HCT116 (cell line): ENCODE measurements around the gene TRIM37. TPM values are rescaled to one million over a fixed set of nuclear protein-coding genes. Genes with fewer than 3 reads are reported as not detected.

Experiments
- ATAC-seq: fragments of 200-7000 bp; cut with Tn5 transposase; 2 replicates; pipeline ENCODE4 v1.9.1; 2020; ENCODE audit warnings: mild to moderate bottlenecking, moderate library complexity
- BruUV-seq: library from RNA; stranded (reverse); fragments of 400-500 nt; replicated peaks from 2 replicates; lab custom pipeline; 2021; lab: Mats Ljungman, UMichigan
- CTCF ChIA-PET: fragments of 300-600 bp; sonication (Branson Sonifier 250); formaldehyde crosslinking; loops from one replicate; lab custom pipeline; 2021; ENCODE audit warnings: antibody characterized with exemption; lab: Charles Lee
- POLR2A ChIA-PET: fragments of 300-600, 350-600 bp; sonication (Branson Sonifier 250); formaldehyde crosslinking; loops from one replicate; lab custom pipeline; 2021; ENCODE audit warnings: antibody characterized with exemption; lab: Charles Lee
- RAD21 ChIA-PET, 2 experiments: fragments of 300-600 bp; sonication (Branson Sonifier 250); formaldehyde crosslinking; loops; one replicate each; lab custom pipeline; 2023; ENCODE audit warnings: low total read pairs in 2 of 2; ENCODE audit not compliant: uncharacterized antibody in 2 of 2, unreplicated experiment in 2 of 2, low non-redundant PET in 1 of 2; lab: Charles Lee
- DNase-seq: peaks from one replicate; pipeline ENCODE4 v3.0.0-alpha.2; 2010; ENCODE audit warnings: low read depth, low spot score
- H2AFZ ChIP-seq: fragments of 200-600 bp; shearing (Covaris generic), sonication (generic); 2 replicates; pipeline ENCODE4 v1.6.1; 2017; ENCODE audit warnings: low read depth, mixed run types, mixed read lengths, antibody characterized with exemption, low read length; ENCODE audit not compliant: poor library complexity, severe bottlenecking
- H3K27ac ChIP-seq: 2 replicates; pipeline ENCODE4 v1.5.1; 2012; ENCODE audit warnings: low read depth, low read length
- H3K27me3 ChIP-seq: fragments of 200-600 bp; sonication (generic); 2 replicates; pipeline ENCODE4 v1.6.1; 2016; ENCODE audit warnings: mixed run types, low read length, mixed read lengths; ENCODE audit not compliant: insufficient read depth
- H3K36me3 ChIP-seq, 2 experiments: fragments of 200-500 bp in 1 of 2; fragments of 200-600 bp in 1 of 2; sonication (Bioruptor generic) in 1 of 2; sonication (generic) in 1 of 2; 2 replicates each; pipeline versions ENCODE4 v1.5.1 to v1.6.1; 2014 to 2016; ENCODE audit warnings: low read length in 2 of 2, inconsistent platforms in 1 of 2, mixed read lengths in 1 of 2, mixed run types in 1 of 2; ENCODE audit not compliant: insufficient read depth in 2 of 2, control insufficient read depth in 1 of 2
- H3K4me1 ChIP-seq, 2 experiments: fragments of 200-600 bp in 1 of 2; sonication (generic) in 1 of 2; 2 replicates each; pipeline versions ENCODE4 v1.5.1 to v1.6.1; 2012 to 2017; ENCODE audit warnings: low read length in 2 of 2, inconsistent platforms in 1 of 2, mild to moderate bottlenecking in 1 of 2, mixed read lengths in 1 of 2, mixed run types in 1 of 2, moderate library complexity in 1 of 2; ENCODE audit not compliant: insufficient read depth in 2 of 2, control insufficient read depth in 1 of 2
- H3K4me2 ChIP-seq: fragments of 200-600 bp; sonication (generic); 2 replicates; pipeline ENCODE4 v1.6.1; 2017; ENCODE audit warnings: mixed run types, low read length, mixed read lengths
- H3K4me3 ChIP-seq, 2 experiments: fragments of 200-600 bp in 1 of 2; sonication (generic) in 1 of 2; replicated peaks in 1 of 2; 2 replicates each; pipeline ENCODE4 v1.5.1; 2011 to 2016; ENCODE audit warnings: low read length in 2 of 2, control low read depth in 1 of 2, low read depth in 1 of 2, mild to moderate bottlenecking in 1 of 2, mixed read lengths in 1 of 2, mixed run types in 1 of 2
- H3K79me2 ChIP-seq: fragments of 200-600 bp; sonication (generic); 2 replicates; pipeline ENCODE4 v1.6.1; 2017; ENCODE audit warnings: mild to moderate bottlenecking, mixed run types, low read length, moderate library complexity, mixed read lengths; ENCODE audit not compliant: insufficient read depth
- H3K9ac ChIP-seq: fragments of 200-600 bp; sonication (generic); 2 replicates; pipeline ENCODE4 v1.6.1; 2016; ENCODE audit warnings: low read length, mixed read lengths
- H3K9me2 ChIP-seq: fragments of 200-600 bp; sonication (generic), shearing (Covaris generic); 2 replicates; pipeline ENCODE4 v1.6.1; 2017; ENCODE audit warnings: mixed run types, mild to moderate bottlenecking, moderate library complexity; ENCODE audit not compliant: insufficient read depth
- H3K9me3 ChIP-seq, 2 experiments: fragments of 200-500 bp in 1 of 2; fragments of 200-600 bp in 1 of 2; sonication (Bioruptor generic) in 1 of 2; sonication (generic) in 1 of 2; 2 replicates each; pipeline ENCODE4 v1.6.1; 2014 to 2017; ENCODE audit warnings: low read length in 2 of 2, mixed read lengths in 2 of 2, inconsistent platforms in 1 of 2, low read depth in 1 of 2, mild to moderate bottlenecking in 1 of 2, mixed run types in 1 of 2, moderate library complexity in 1 of 2; ENCODE audit not compliant: control insufficient read depth in 1 of 2, insufficient read depth in 1 of 2
- H4K20me1 ChIP-seq: fragments of 200-600 bp; sonication (generic), shearing (Covaris generic); 2 replicates; pipeline ENCODE4 v1.6.1; 2017; ENCODE audit warnings: mixed run types, mild to moderate bottlenecking, moderate library complexity; ENCODE audit not compliant: insufficient read depth
- CBX3 ChIP-seq: IDR thresholded peaks from 2 replicates; pipeline ENCODE4 v1.6.1; 2012; ENCODE audit warnings: low read depth
- CEBPB ChIP-seq: IDR thresholded peaks from 2 replicates; pipeline ENCODE4 v1.6.1; 2012; ENCODE audit warnings: low read depth
- EGR1 ChIP-seq: IDR thresholded peaks from 2 replicates; pipeline ENCODE4 v1.6.1; 2012; ENCODE audit warnings: low read depth
- ELF1 ChIP-seq: IDR thresholded peaks from 2 replicates; pipeline ENCODE4 v1.6.1; 2012; ENCODE audit warnings: low read depth, borderline replicate concordance
- EZH2 ChIP-seq: fragments of 200-600 bp; sonication (generic); IDR thresholded peaks from 2 replicates; pipeline ENCODE4 v1.6.1; 2017; ENCODE audit warnings: antibody characterized with exemption, mixed run types
- EZH2phosphoT487 ChIP-seq: fragments of 200-600 bp; IDR thresholded peaks from 2 replicates; pipeline ENCODE4 v1.6.1; 2018; ENCODE audit warnings: antibody characterized with exemption, borderline replicate concordance
- JUND ChIP-seq: IDR thresholded peaks from 2 replicates; pipeline ENCODE4 v1.6.1; 2012
- POLR2A ChIP-seq: IDR thresholded peaks from 2 replicates; pipeline ENCODE4 v1.7.0; 2011; ENCODE audit warnings: borderline replicate concordance; ENCODE audit not compliant: insufficient read depth, insufficient read length; ENCODE audit errors: extremely low read depth
- POLR2AphosphoS5 ChIP-seq: IDR thresholded peaks from 2 replicates; pipeline ENCODE4 v1.6.1; 2011; ENCODE audit warnings: mild to moderate bottlenecking, low read depth, low read length, moderate library complexity
- RAD21 ChIP-seq: IDR thresholded peaks from 2 replicates; pipeline ENCODE4 v1.6.1; 2012; ENCODE audit warnings: low read depth, mild to moderate bottlenecking
- REST ChIP-seq: IDR thresholded peaks from 2 replicates; pipeline ENCODE4 v1.6.1; 2012; ENCODE audit warnings: low read depth
- SIN3A ChIP-seq: IDR thresholded peaks from 2 replicates; pipeline ENCODE4 v1.6.1; 2012; ENCODE audit warnings: low read depth
- TCF7L2 ChIP-seq: IDR thresholded peaks from 2 replicates; pipeline ENCODE4 v1.7.0; 2011; ENCODE audit warnings: borderline replicate concordance, inconsistent platforms; ENCODE audit not compliant: insufficient read depth, insufficient read length; ENCODE audit errors: extremely low read depth
- YY1 ChIP-seq: IDR thresholded peaks from 2 replicates; pipeline ENCODE4 v1.6.1; 2011; ENCODE audit warnings: low read length, low read depth, moderate library complexity, mild to moderate bottlenecking; ENCODE audit not compliant: insufficient replicate concordance; ENCODE audit errors: extremely low read depth
- ZBTB33 ChIP-seq: IDR thresholded peaks from 2 replicates; pipeline ENCODE4 v1.6.1; 2011; ENCODE audit warnings: mild to moderate bottlenecking, low read length, moderate library complexity; ENCODE audit not compliant: insufficient replicate concordance; ENCODE audit errors: extremely low read depth
- ZFX ChIP-seq: fragments of 450-650 bp; IDR thresholded peaks from 2 replicates; pipeline ENCODE4 v1.6.1; 2017
- ZNF274 ChIP-seq: fragments of 200-500 bp; sonication (Bioruptor generic); IDR thresholded peaks from 2 replicates; pipeline ENCODE4 v1.6.1; 2014; ENCODE audit warnings: mild to moderate bottlenecking, low read depth, low read length, inconsistent platforms
- intact Hi-C: fragments of 100-400 bp; cut with micrococcal nuclease; formaldehyde crosslinking; loops from 2 replicates; pipeline ENCODE4 v1.10.0; 2022
- total RNA-seq: library from RNA; stranded (reverse); gene quantifications from one replicate; pipeline ENCODE4 v1.2.1, GENCODE V29; 2021; ENCODE audit not compliant: unreplicated experiment
- TF ChIP-seq, protein P1 (sequence below): IDR thresholded peaks from 2 replicates; pipeline ENCODE4 v1.6.1; 2012
- TF ChIP-seq, protein P2 (sequence below): IDR thresholded peaks from 2 replicates; pipeline ENCODE4 v1.6.1; 2012
- TF ChIP-seq, protein P3 (sequence below), 3 experiments: fragments of 200-600 bp in 1 of 3; sonication (generic) in 1 of 3; IDR thresholded peaks in 2 of 3; conservative IDR thresholded peaks in 1 of 3; 2 replicates each; pipeline ENCODE4 v1.5.1; 2012 to 2017; ENCODE audit warnings: low read depth in 2 of 3, low read length in 2 of 3, antibody characterized with exemption in 1 of 3, borderline replicate concordance in 1 of 3, control low read depth in 1 of 3, mild to moderate bottlenecking in 1 of 3, mixed read lengths in 1 of 3, mixed run types in 1 of 3, moderate library complexity in 1 of 3; ENCODE audit not compliant: insufficient read depth in 1 of 3

The TRIM37 gene
- total RNA-seq, 1 experiment from 2014 or later: 55.7 TPM

- intact Hi-C loops: no loop called here
- Histone ChIP-seq H3K4me2 (no peak overlapping the region), H3K9me3 (no peaks in the 10 kb centered on the region), H3K36me3 (peaks cover 4 to 19% of the 10 kb centered on the region in 2 experiments), H3K27ac (no peak overlapping the region), H3K4me3 (no peak overlapping the region), H3K4me1 (no peaks in the 10 kb centered on the region), H2AFZ (no peak overlapping the region), H3K9me2 (no peaks in the 10 kb centered on the region), H3K79me2 (no peaks in the 10 kb centered on the region), H3K9ac (no peak overlapping the region), H3K27me3 (no peaks in the 10 kb centered on the region), H4K20me1 (no peaks in the 10 kb centered on the region)
- DNase-seq: no peak
- no peak for ATAC-seq
- CTCF ChIA-PET: no interaction called here
- RAD21 ChIA-PET: no interaction called here
- TF ChIP-seq TCF7L2 (no peak), YY1 (no peak), ZBTB33 (no peak), RAD21 (no peak), POLR2AphosphoS5 (no peak), JUND (no peak), CEBPB (no peak), SIN3A (no peak), POLR2A (no peak), EZH2phosphoT487 (no peak), ZNF274 (no peak), ZFX (no peak), ELF1 (no peak), REST (no peak), EGR1 (no peak), EZH2 (no peak), CBX3 (no peak)
- TF ChIP-seq, protein P1, sequence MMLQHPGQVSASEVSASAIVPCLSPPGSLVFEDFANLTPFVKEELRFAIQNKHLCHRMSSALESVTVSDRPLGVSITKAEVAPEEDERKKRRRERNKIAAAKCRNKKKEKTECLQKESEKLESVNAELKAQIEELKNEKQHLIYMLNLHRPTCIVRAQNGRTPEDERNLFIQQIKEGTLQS: no peak
- TF ChIP-seq, protein P2, sequence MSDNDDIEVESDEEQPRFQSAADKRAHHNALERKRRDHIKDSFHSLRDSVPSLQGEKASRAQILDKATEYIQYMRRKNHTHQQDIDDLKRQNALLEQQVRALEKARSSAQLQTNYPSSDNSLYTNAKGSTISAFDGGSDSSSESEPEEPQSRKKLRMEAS: no peak
- TF ChIP-seq, protein P3, sequence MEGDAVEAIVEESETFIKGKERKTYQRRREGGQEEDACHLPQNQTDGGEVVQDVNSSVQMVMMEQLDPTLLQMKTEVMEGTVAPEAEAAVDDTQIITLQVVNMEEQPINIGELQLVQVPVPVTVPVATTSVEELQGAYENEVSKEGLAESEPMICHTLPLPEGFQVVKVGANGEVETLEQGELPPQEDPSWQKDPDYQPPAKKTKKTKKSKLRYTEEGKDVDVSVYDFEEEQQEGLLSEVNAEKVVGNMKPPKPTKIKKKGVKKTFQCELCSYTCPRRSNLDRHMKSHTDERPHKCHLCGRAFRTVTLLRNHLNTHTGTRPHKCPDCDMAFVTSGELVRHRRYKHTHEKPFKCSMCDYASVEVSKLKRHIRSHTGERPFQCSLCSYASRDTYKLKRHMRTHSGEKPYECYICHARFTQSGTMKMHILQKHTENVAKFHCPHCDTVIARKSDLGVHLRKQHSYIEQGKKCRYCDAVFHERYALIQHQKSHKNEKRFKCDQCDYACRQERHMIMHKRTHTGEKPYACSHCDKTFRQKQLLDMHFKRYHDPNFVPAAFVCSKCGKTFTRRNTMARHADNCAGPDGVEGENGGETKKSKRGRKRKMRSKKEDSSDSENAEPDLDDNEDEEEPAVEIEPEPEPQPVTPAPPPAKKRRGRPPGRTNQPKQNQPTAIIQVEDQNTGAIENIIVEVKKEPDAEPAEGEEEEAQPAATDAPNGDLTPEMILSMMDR (IDR thresholded peaks at IDR 0.05 in 2 of 3, conservative IDR thresholded peaks at IDR 0.05 in 1 of 3; ENCODE audit: borderline replicate concordance in 1 of 3, insufficient read depth in 1 of 3, low read depth in 2 of 3, low read length in 2 of 3): no peak
- POLR2A ChIA-PET: no interaction called here
- no TSS peak for BruUV-seq
These were observed 78.9 kb downstream of the TRIM37 start for GRCh38 chr17:59027750-59028149.
